NCI-H2081 (cell line): ENCODE data around the gene C8B.

ENCODE experiments used
- DNase-seq, 2 experiments: peaks; one replicate each; lab custom pipeline; 2025; lab: John Stamatoyannopoulos, UW

Gene C8B

GRCh38 chr1:56965916-56966697, at the start of gene C8B:
Gene C8B (minus strand): TSS chr1:56966015. CDS start chr1:56965948, 67 bp downstream.
- DNase-seq: no peak

DNA sequence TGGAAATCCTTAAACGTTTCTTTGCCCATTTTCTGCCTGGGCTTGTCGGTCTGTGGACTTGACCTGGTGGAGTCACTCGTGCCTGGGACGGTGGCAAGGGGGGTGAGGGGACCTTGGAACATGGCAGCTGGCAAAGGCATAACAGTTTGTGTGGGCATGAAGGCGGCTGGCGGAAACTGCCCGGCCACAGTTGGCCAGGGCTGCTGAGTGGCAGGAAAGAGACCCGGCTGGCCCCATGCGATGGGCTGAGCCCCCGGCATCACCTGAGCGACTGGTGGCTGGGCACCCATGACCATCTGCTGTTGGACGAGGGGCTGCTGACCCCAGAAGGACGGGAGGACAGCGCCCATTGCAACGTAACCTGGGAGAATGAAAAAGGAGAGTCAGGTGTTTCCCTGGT, 49.3 kb upstream of the C8B start:
- no peak for DNase-seq

DNA sequence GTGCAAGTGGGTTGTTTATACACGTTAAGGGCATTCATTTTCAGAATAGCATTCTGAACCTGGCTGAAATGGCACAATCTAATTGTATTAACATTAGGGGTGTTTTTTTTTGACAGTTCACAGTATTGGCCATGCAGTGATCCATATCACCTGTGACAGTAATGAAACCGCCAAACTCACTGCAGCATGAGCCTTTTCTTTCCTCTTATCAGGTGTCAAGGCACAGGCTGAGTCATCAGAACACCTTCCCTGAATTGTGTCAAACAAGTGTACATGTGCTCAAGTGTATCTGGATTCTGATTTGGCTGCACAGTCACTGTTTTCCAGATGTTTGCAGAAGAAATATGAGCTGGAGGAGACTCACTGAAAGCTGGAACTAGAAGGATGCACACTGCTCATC, 47.7 kb upstream of the C8B start:
- DNase-seq: no peak

DNA sequence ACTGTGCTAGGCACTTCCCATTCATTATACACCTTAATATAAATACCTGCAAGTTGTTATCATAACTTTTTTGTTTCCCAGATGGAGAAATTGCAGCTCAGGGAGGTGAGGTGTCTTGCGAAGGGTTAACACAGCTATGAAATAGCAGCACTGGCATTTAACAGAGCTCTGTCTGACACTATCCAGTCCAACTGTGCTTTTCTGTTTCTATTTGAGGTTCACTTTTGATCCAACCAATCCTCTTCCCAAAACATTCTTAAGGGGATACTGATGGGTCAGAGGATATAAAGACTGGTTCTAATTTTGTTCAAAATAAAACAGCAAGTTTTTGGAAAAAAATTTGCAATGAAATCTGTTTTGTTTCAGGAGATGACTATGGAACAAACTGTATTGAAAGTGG, 46.5 kb upstream of the C8B start:
- DNase-seq: no peak

DNA sequence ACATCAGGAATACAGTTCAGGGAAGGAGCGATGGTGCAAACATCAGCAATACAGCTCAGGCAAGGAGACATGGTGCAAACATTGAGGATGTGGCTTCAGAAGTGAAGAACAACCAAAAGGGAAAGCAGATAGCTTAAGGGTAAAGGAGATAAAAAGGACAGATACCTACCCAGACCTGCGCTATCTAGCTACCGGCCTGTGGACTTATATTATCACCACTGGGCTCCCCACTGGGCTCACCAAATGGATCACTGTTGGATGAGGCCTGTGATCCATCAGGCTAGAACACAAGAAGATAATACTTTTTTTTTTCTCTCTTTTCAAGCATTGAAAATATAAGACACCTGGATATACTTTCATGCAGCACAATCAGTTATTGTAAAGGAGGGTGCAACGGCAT, 44.7 kb upstream of the C8B start:
- DNase-seq: no peak

- no peak for DNase-seq
These were observed 42.1 kb upstream of the C8B start for GRCh38 chr1:57007948-57008347.

DNA sequence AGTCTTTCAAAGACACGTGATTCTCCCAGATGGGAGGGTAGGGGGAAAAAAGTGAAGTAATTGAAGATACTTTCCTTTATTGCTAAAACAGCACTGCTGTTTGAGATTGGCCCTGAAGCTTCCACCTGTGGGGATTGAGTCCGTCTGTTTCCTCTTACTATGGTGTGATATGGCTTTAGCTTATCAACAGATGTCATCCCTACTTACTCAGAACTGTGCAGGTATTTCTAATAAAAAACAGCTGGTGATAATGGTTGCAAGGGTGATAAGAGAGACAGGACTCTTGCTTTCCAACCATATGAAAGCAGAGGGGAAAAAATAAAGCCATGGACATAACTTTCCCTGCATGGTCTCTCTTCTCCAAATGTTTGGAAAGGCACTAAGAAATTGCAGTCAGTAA, 41.7 kb upstream of the C8B start:
- no peak for DNase-seq

GRCh38 chr1:57003398-57004139, 37.8 kb upstream of the C8B start:
- no peak for DNase-seq

DNA sequence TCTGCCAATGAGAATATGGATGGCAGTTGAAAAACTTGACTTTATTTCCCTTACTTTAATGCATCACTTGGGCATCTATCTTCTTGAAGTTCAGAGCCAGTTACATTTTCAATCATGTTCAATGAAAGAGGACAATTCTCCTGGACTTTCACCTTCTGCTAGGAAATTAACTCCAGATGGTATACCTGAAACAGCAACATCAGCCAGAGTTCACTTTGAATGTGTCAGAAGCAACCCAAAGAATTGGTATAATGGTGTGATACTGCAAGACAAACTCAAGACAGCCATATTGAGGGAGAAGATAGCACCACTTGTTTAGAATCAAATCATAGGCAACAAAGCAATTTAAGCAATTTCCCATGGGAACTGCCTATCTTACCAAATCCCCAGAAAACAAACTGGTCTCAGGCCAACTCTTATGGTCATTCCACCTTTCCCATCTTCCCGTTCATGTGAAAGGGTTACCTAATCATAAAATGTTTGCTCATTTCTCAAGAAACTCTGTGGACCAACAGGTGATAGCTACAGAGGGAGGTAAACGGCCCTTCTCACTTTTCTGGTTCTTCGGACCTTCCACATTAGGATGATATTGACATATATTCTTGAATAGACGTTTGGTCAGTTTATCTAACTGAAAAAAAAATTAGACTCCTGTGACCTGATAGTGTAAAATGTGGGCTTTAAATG, 29.7 kb upstream of the C8B start:
- no peak for DNase-seq

- no peak for DNase-seq
These were observed 27.7 kb upstream of the C8B start for GRCh38 chr1:56993475-56993874.

DNA sequence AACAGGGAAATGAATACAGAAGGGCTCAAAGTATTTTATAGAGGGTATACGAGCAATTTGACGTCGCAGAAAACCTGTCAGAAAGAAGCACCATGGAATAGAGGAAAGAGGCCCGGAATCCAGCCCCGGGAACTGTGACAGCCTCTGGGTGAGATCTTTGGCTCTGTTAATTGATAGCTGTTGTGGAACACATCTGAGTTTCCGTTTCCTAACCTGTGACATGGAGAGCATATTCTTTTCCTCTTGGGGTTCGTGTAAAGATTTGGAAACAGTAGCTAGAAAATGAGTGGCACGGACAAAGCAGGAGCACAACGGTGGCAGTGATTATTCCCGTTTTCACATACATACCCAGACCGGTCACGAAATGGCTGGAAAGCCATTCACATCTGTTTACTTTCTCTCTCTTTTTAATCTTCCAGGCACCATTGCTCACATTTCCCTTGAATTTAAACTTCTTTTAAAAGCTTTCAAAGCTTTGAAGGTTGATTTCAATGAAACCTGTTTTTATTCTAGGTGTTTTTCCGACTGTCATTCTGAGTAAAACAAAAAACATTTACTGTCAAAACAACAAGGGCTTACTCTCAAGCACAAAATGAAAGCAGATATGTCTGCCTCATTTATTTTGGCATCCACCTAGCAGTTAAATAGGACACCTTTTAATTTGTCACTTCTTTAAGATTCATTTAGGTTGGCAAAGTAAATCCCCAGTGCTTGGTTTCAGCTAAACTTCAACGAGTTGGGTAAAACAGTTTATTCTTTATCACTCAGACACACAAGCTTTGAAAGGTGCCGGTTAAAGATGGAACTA, 26.7 kb upstream of the C8B start:
- no peak for DNase-seq

GRCh38 chr1:56991576-56991975, 25.8 kb upstream of the C8B start:
- DNase-seq: no peak

DNA sequence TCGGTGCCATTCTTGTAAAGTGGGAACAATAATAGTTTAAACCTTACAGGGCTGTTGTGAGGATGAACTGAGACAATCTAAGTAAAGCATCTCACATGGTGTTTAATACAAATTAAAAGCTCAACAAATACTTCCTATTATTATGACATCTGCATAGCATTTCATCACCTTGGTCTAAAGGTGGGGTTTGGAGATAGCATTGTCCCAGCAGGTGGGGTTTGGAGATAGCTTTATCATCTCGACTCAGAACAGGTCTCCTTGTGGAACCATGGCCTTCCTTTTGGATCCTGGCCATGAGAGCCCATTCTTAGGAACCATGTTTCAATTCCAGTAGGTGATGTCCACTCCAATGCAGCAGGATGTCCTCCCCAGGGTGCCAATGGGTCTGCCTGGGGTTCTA, 20.6 kb upstream of the C8B start:
- no peak for DNase-seq

GRCh38 chr1:56985857-56986256, 20.0 kb upstream of the C8B start:
- DNase-seq: no peak

DNA sequence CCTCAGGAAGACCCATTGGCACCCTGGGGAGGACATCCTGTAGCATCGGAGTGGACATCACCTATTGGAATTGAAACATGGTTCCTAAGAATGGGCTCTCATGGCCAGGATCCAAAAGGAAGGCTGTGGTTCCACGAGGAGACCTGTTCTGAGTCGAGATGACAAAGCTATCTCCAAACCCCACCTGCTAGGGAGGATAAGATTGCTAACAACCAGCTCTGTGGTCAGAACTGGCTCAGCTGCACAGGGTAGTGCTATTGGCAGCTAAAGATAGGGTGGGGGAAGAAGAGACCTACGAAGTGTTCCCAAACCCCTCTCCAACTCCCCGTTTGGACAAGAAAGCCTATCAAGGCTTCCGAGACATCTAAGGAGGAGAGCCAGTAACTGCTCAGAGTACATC, 17.7 kb upstream of the C8B start:
- DNase-seq: no peak

GRCh38 chr1:56979986-56980755, 14.4 kb upstream of the C8B start:
- no peak for DNase-seq

DNA sequence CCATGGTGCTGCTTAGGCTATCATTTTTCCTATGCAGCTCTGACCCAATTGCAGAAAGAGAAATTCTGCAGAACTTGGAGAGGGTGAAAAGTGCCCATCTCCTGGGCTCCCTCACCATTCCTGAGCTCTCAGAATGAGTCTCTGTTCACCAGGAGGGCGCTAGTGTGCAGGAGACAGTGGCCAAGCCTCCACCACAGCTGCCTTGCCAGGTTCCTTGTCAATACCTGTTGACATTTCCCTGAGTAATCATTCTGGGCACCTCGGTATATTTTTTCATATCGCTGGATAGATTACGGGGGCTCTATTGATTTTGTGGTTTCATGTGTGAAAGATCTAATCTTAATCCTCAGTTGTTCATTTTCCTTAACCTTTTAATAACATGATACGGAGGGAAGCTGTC, 13.0 kb upstream of the C8B start:
- DNase-seq: no peak

DNA sequence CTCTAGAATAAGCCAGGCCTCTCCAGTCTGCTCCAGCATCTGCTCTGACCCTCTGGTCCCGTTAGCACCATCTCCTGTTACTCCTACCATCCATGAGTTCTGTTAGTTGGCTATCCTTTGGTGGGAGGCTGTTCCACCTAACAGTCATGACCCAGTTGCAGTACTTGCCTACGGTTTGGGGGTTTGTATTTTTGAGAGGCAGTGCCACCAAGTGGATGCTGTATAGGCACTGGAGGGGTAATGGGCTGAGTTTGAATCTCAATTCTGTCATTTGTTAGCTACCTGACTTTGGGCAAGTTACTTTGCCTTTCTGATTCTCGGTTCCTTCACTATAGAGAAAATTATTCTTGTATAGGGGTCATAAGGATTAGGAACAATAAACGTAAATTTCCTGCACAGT, 12.1 kb upstream of the C8B start:
- DNase-seq: no peak

DNA sequence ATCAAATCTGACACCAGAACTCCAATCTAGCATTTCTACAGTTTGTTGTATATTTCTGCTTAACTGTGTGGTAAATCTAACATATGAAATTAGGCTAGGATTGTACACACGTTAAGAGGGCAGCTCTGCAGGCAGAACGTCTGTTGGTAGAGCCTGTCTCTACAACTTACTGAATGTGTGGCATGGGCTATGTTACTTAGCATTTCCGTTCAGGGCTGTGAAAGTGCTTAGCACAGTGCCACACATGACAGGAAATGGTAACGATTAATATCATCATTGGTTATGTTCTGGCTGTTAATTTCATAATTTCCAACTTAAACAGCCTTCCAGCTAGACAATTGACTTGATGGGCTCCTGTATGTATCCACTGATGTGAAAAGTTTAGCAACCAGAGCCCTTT, 9.6 kb upstream of the C8B start:
- no peak for DNase-seq

DNA sequence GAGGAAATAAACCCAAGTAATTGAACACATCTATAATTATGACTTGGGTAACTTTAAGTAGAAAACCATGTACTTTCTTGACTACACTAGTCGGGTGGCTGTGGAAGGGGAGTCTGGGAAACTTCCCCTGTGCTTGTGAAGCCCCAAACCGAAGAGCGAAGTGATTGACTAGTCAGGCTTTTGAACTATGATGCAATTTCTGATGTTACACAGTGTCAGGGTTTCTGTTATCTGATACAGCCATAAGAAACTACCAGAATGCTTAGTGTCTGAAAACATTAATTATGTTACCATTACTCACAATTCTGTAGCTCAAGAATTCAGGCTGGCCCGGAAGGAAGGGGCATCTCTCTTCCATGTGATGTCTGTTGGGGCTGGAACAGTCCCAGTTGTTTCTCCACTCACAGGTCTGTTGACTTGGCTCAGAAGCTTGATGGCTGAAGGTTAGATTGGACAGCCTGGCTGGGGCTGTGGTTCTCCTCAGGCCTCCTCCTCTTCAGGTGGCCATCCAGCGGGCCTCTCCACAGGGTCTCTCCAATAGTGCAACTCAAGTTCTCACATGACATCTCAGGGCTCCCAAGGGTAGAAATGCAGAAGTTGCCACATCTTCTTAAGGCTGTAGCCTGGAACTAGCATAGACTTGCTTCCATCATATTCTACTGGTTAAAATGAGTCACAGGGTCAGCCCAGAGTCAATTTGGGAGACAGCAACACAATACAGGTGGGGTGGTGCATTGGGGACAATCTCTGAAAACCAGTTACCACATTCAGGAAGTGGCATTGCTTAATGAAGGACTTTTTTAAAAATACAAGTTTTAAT, 8.3 kb upstream of the C8B start:
- DNase-seq: no peak

GRCh38 chr1:56972976-56973375, 7.2 kb upstream of the C8B start:
- no peak for DNase-seq
